ENCODE results near the gene NRG3.

GRCh38 chr10:82313401-82313800, 438.4 kb downstream of the NRG3 start:
- no peak for TF ChIP-seq POLR2AphosphoS5 (IDR thresholded peaks at IDR 0.05; ENCODE audit: low read depth, low read length)
- no peak for TF ChIP-seq TAF1 (IDR thresholded peaks at IDR 0.05; ENCODE audit: borderline replicate concordance, low read depth, low read length)
- TF ChIP-seq POLR2A (IDR thresholded peaks at IDR 0.05; ENCODE audit: low read depth, low read length) = no peak

Data from GM12892 (cell line).